Naive thymus-derived CD8-positive, alpha-beta T cell (primary cell): ENCODE data around the gene CD160. TPM values are rescaled to one million over a fixed set of nuclear protein-coding genes. Genes with fewer than 3 reads are reported as not detected.

Experiments
- ATAC-seq, 2 donors: fragments of 150-1000 bp; cut with Tn5 transposase in 1 of 2; sonication (Bioruptor Pico), chemical (Tn5 transposase) in 1 of 2; 1 replicate in 1 of 2; 2 replicates in 1 of 2; pipeline ENCODE4 v1.10.0; 2021; ENCODE audit warnings: mild to moderate bottlenecking in 2 of 2, moderate library complexity in 2 of 2
- POLR2A ChIA-PET: fragments of 350-600 bp; sonication (Branson Sonifier 250); formaldehyde crosslinking; loops from one replicate; lab custom pipeline; 2021; ENCODE audit warnings: antibody characterized with exemption; lab: Charles Lee
- DNase-seq, 10 donors: peaks; one replicate each; pipeline versions ENCODE4 v3.0.0 to v3.0.0-alpha.2; 2020 to 2022
- H3K27ac Mint-ChIP-seq, 10 donors: one replicate each; pipeline ENCODE4 v1.8.0; 2020 to 2022; ENCODE audit warnings: mild to moderate bottlenecking in 10 of 10, mixed read lengths in 10 of 10, moderate library complexity in 4 of 10, inconsistent platforms in 1 of 10
- H3K27me3 Mint-ChIP-seq, 5 donors: one replicate each; pipeline ENCODE4 v1.8.0; 2021 to 2022; ENCODE audit warnings: mixed read lengths in 5 of 5
- H3K36me3 Mint-ChIP-seq, 3 donors: one replicate each; pipeline ENCODE4 v1.8.0; 2020 to 2022; ENCODE audit warnings: mixed read lengths in 3 of 3, mild to moderate bottlenecking in 2 of 3, inconsistent platforms in 1 of 3
- H3K4me1 Mint-ChIP-seq, 4 donors: one replicate each; pipeline ENCODE4 v1.8.0; 2021 to 2022; ENCODE audit warnings: mixed read lengths in 4 of 4
- H3K4me3 Mint-ChIP-seq, 10 donors: one replicate each; pipeline ENCODE4 v1.8.0; 2020 to 2022; ENCODE audit warnings: mild to moderate bottlenecking in 10 of 10, mixed read lengths in 10 of 10, moderate library complexity in 6 of 10, inconsistent platforms in 1 of 10
- H3K9me3 Mint-ChIP-seq, 9 donors: one replicate each; pipeline ENCODE4 v1.8.0; 2020 to 2022; ENCODE audit warnings: mixed read lengths in 9 of 9, mild to moderate bottlenecking in 3 of 9, inconsistent platforms in 1 of 9, moderate library complexity in 1 of 9
- polyA plus RNA-seq, 3 donors: library from polyadenylated mRNA; unstranded; fragments of 300-500 nt; fragmentation: Illumina TruSeq; gene quantifications; one replicate each; pipeline ENCODE4 v1.2.3, GENCODE V29; 2021
- total RNA-seq, 8 experiments: library from RNA in 2 of 8; stranded (reverse) in 2 of 8; gene quantifications; one replicate each; pipeline ENCODE4 v1.2.3 and lab custom pipeline; 2021 to 2026

Gene CD160
- total and polyA plus RNA-seq, 5 experiments from 2014 or later = 1.7 to 117 (median 2.4) TPM; not detected in 2

DNA sequence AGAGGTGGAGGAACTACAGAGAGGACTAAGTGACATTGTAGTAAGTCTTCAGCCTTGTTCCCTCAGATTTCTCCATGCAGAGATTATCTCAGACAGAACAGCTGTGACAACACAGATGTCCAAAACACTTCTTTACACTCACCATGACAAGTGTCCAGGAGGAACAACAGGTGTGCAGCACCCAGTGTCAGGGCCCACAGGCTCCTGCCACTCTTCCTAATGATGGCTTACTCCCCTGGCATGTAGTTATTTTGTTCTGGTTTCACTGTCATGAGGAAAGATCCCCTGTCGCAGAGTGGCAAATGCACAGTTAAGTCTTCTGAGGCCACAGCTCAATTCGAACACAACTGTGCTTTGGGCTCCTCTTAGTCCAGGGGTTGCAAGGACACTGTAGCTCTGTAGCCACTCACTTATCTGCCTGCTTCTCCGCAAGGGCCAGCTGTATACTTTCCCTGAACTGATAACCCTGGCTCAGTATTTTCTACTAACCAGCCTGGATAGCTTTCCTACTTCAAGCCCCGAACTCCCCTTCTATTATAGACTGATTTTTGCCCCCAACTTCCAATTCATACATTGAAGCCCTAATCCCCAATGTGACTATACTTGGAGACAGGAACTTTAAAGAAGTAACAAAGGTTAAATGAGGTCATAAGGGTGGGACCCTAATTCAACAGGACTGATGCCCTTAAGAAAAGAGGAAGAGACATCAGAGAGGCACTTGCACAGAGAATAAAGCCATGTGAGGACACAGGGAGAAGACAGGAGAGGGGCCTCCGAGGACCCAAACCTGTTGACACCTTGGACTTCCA is 23.3 kb upstream of the CD160 start:
- Mint-ChIP-seq H3K4me3 (no peak overlapping the region), H3K36me3 (no peaks in the 10 kb centered on the region), H3K9me3 (no peaks in the 10 kb centered on the region), H3K4me1 (peaks cover 2 to 22% (median 7%) of the 10 kb centered on the region in 4 donors), H3K27me3 (no peaks in the 10 kb centered on the region), H3K27ac (peak overlapping the region in 1 of 10 donors; percentile 35)
- POLR2A ChIA-PET = no interaction called here
- ATAC-seq (no peak), DNase-seq (no peak)

DNA sequence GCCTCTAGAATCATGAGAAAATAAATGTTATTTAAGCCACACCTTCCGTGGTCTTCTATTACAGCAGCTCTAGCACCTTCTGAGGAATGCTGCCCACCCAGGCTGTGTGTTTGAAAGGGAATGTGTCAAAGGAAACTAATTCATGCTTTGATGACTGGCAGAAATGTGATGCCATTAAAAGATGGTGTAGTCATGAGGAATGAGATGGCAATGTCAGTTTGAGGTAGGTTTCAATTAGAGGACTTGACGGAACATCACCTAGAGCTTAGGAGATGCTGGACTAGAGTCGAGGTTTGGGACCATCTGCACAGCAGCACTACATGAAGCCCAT is 22.7 kb upstream of the CD160 start:
- POLR2A ChIA-PET = no interaction called here
- Mint-ChIP-seq H3K4me1 (peaks cover 0 to 17% (median 5%) of the 10 kb centered on the region in 4 donors), H3K9me3 (no peaks in the 10 kb centered on the region), H3K27me3 (no peaks in the 10 kb centered on the region), H3K4me3 (no peak overlapping the region), H3K27ac (peak overlapping the region in 2 of 10 donors; percentile 10 to 46), H3K36me3 (no peaks in the 10 kb centered on the region)
- ATAC-seq = no peak
- no peak for DNase-seq

DNA sequence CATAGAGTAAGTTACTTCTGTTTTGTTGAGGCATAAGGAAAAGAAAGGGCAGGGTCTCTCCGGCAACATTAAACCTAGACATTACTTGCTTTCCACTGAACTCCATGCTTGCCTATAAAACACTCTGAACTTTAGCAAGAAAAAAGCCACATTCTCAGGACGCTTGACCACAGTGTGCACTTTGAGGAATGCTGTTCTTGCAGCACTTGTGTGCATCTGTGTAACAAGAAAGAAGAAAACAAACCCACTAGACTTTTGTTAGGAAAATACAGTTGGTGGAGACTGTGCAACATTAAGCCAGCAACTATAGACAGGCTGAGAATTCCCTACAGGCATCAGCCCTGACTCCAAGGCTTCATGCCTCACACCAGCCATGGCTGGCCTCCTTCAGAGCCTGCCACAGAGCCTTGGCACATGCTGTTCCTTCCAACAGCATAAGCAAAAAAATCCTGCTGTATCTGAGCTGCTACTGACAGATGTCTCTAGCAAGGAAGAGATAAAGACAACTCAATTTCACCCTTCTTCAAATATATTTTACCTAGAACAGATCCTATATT is 17.9 kb upstream of the CD160 start:
- DNase-seq (no peak), ATAC-seq (no peak)
- no peaks in the 10 kb centered on the region for H3K9me3 Mint-ChIP-seq
- H3K27me3 Mint-ChIP-seq = peaks cover 0 to 2% (median 0%) of the 10 kb centered on the region in 5 donors
- POLR2A ChIA-PET = no interaction called here
- H3K4me1 Mint-ChIP-seq = peaks cover 0 to 5% (median 0%) of the 10 kb centered on the region in 4 donors
- H3K36me3 Mint-ChIP-seq = no peaks in the 10 kb centered on the region
- H3K4me3 Mint-ChIP-seq = no peak overlapping the region
- H3K27ac Mint-ChIP-seq = no peak overlapping the region

DNA sequence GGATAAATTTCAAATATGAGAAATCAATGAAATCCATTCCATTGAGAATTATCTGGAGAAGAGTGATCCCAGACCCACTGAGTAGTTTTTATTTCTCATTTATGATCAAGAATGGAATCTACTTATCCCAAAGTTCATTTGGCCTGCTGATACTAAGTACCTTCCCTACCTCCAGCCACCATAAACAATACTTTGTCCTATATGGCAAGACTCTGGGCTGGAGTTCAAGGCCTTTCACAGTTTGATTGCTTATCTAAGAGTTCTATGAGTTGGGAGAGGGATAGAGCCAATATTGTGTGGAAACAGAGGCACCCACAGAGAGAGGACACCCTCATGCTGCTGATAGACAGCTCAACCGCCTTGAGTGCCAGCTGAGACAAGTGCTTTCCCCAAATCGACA is 17.2 kb upstream of the CD160 start:
- no peak overlapping the region for H3K4me3 Mint-ChIP-seq
- no peak overlapping the region for H3K27ac Mint-ChIP-seq
- POLR2A ChIA-PET = no interaction called here
- no peaks in the 10 kb centered on the region for H3K36me3 Mint-ChIP-seq
- H3K27me3 Mint-ChIP-seq = peaks cover 0 to 2% (median 0%) of the 10 kb centered on the region in 5 donors
- no peak for ATAC-seq
- H3K9me3 Mint-ChIP-seq = no peaks in the 10 kb centered on the region
- DNase-seq = no peak
- peaks cover 0 to 2% (median 0%) of the 10 kb centered on the region in 4 donors for H3K4me1 Mint-ChIP-seq

DNA sequence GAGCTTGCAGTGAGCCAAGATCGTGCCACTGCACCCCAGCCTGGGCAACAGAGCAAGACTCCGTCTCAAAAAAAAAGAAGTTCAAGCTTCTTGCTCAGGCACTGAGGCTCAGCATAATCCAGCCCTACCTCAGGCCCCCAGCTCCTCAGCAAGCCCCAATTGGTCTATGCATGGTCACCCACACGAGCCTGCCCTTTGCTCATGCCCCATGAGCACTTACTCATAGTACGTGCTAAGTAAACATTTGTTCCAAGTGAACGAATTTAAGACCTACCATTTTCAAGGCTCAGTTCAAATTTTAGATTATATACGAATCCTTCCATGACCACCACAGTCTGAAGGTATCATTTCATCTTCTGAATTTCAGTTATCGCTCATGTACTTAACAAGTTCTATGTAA is 16.5 kb upstream of the CD160 start:
- Mint-ChIP-seq H3K36me3 (no peaks in the 10 kb centered on the region), H3K4me1 (no peaks in the 10 kb centered on the region), H3K27ac (no peak overlapping the region), H3K27me3 (peaks cover 0 to 2% (median 0%) of the 10 kb centered on the region in 5 donors), H3K9me3 (no peaks in the 10 kb centered on the region), H3K4me3 (no peak overlapping the region)
- ATAC-seq (no peak), DNase-seq (no peak)
- POLR2A ChIA-PET = no interaction called here

DNA sequence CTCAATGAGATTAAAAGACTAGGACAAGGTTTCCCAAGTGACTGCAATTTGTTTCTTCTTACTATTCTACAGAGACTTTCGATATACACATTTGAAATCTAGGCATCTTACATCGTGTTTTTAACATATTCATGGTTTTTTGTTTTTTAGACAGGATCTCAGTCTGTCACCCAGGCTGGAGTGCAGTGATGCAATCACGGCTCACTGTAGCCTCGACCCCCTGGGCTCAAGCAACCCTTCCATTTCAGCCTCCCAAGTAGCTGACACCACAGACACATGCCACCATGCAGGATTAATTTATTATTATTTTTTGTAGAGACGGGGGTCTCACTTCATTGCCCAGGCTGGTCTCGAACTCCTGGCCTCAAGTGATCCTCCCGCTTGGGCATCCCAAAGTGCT is 13.7 kb upstream of the CD160 start:
- Mint-ChIP-seq H3K4me1 (peaks cover 0 to 5% (median under 1%) of the 10 kb centered on the region in 4 donors), H3K36me3 (no peaks in the 10 kb centered on the region), H3K4me3 (no peak overlapping the region), H3K27me3 (peaks cover 0 to 3% (median 0%) of the 10 kb centered on the region in 5 donors), H3K9me3 (no peaks in the 10 kb centered on the region), H3K27ac (no peak overlapping the region)
- POLR2A ChIA-PET = no interaction called here
- DNase-seq (no peak), ATAC-seq (no peak)

DNA sequence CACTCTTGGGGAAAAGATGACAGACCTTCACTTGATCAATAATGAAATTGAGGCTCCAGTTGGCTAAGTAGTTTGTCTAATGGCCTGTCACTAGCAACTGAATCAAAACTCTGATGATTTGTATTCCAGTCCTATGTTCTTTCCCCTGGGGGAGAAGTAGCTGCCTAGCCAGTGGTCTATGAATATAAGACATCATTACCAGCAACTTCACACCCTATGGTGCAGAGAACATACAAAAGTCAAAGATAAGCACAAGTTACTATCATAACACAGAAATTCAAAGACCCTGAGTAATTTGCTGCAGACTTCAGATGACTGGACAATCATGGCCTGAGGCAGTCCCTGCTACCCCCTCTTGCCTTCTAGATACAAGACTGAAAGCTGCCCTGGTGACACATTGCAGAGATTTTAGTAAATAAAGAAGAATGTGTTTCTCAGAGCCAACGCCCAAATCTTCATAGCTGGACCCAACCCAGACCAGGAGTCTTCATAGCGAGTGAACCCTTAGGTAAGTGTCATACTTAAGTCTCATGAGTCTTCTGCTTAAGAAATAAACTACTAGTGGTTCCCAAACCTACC is 13.1 kb upstream of the CD160 start:
- Mint-ChIP-seq H3K4me3 (no peak overlapping the region), H3K9me3 (no peaks in the 10 kb centered on the region), H3K36me3 (no peaks in the 10 kb centered on the region), H3K27me3 (peaks cover 0 to 3% (median 0%) of the 10 kb centered on the region in 5 donors), H3K4me1 (peaks cover 0 to 5% (median under 1%) of the 10 kb centered on the region in 4 donors), H3K27ac (peak overlapping the region in 1 of 10 donors; percentile 37)
- ATAC-seq = no peak
- DNase-seq = no peak
- POLR2A ChIA-PET = no interaction called here

DNA sequence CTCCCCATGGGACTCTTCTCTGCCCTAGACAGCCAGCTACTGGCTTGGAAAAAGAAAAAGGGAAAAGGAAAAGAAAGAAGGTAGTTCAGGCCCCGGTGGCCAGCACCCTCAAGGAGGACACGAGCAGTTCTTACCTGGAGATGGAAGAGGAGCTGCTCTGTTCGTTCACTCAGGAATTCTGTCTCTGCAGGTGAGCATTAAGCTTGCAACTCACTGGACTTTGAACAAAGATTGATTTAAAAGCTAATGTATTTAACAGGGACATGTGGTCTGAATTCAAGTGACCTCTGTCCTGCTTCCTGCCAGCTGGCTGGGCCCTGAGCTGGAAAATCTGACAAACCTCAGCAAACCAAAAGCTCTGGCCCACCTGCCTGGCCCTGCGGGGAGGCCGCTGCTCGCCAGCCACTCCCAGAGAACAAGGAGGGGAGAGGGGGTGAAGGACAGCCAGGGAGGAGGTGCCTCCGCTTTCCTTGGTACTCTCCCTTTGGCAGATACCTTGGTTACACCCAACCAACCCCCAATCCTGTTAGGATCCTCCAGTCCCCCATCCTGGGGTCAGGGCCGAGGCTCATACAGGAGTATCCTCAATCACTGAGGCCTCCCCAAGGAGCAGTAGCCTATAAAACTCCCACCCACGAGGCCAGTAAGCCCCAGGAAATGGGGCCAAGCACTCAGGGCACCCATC is 12.0 kb upstream of the CD160 start, which contains the start of gene PDZK1:
Gene PDZK1 (minus strand): TSS at position 186 of the 685 bp plus-strand sequence. CDS start 19,347 bp downstream, outside the sequence.
- Mint-ChIP-seq H3K27me3 (peaks cover 0 to 3% (median 0%) of the 10 kb centered on the region in 5 donors), H3K4me1 (peaks cover 0 to 5% (median under 1%) of the 10 kb centered on the region in 4 donors), H3K9me3 (no peaks in the 10 kb centered on the region), H3K4me3 (no peak within 1 kb of the TSS), H3K27ac (peak within 1 kb of the TSS in 1 of 10 donors; percentile 67), H3K36me3 (no peaks in the 10 kb centered on the region)
- no peak for ATAC-seq
- POLR2A ChIA-PET = no interaction called here
- DNase-seq = no peak

DNA sequence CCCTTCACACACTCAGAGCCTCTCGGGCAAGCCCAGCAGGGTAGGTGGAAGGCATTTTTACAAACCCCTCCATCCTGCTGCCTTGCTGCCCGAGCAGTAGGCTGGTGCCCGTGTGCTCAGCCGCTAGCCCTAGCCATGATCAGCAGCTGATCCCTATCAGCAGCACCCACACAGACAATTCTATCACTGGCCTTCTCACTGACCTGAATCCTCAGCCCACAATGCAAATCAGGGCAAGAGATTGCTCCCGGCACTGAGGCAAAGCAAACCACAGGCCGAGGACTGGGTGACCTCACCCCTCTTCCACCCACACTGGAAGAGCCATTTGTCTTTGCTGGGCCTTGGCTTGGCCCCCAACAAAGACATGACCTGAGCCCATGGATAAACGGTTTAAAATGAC is 11.2 kb upstream of the CD160 start:
- POLR2A ChIA-PET = no interaction called here
- DNase-seq (no peak), ATAC-seq (no peak)
- Mint-ChIP-seq H3K27ac (peak overlapping the region in 1 of 10 donors; percentile 67), H3K36me3 (no peaks in the 10 kb centered on the region), H3K9me3 (no peaks in the 10 kb centered on the region), H3K4me1 (peaks cover 0 to 5% (median under 1%) of the 10 kb centered on the region in 4 donors), H3K27me3 (peaks cover 0 to 3% (median 0%) of the 10 kb centered on the region in 5 donors), H3K4me3 (no peak overlapping the region)

DNA sequence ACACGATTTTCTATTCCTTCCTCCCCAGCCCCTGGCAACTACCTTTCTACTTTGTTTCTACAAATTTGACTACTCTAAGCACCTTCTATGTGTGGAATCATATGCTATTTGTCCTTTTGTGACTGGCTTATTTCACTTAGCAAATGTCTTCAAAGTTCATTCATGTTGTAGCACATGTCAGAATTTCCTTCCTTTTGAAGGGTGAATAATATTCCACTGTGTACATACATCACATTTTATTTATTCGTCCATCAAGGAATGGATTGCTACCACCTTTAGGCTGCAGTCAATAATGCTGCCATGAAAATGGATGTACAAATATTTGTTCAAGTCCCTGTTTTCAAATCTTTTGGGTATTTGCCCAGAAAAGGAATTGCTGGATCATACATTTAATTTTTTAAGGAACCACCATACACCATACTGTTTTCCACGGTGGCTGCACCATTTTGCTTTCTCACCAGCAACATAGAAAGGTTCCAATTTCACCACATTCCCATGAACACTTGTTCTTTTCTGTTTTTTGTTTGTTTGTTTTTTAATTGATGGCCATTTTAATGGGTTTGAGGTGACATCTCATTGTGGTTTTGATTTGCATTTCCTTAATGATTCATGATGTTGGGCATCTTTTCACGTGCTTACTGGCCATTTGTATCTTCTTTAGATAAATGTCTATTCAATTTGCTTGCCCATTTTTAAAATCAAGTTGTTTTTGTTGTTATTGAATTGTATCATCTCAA is 8.8 kb upstream of the CD160 start:
- no peak overlapping the region for H3K4me3 Mint-ChIP-seq
- POLR2A ChIA-PET = no interaction called here
- ATAC-seq = no peak
- H3K27me3 Mint-ChIP-seq = peaks cover 0 to 3% (median 0%) of the 10 kb centered on the region in 5 donors
- H3K4me1 Mint-ChIP-seq = peaks cover 0 to 5% (median under 1%) of the 10 kb centered on the region in 4 donors
- peak overlapping the region in 1 of 10 donors; percentile 8 for H3K27ac Mint-ChIP-seq
- H3K36me3 Mint-ChIP-seq = no peaks in the 10 kb centered on the region
- no peak for DNase-seq
- no peaks in the 10 kb centered on the region for H3K9me3 Mint-ChIP-seq

DNA sequence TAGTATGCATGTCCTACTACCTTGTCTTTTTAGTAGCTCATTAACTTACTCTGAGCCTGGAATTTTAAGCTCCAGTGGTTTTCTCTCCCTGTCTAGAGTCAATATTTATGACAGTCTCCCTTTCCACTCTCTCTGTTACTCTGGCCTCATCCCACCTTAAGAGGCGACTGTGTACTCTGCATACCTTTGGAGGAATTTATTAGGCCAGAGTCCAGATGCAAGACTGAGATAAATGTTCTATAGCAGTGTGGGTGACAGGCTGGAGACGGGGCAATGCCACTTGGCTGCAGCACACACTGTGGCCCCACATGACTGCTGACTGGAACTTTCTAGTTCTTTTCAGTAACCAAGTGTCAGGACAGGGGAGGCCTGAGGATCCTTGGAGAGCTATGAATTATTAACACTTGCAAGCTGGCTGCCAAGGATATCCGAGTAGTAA is 8.1 kb upstream of the CD160 start:
- Mint-ChIP-seq H3K36me3 (no peaks in the 10 kb centered on the region), H3K27me3 (peaks cover 0 to 3% (median 0%) of the 10 kb centered on the region in 5 donors), H3K4me1 (peaks cover 0 to 6% (median under 1%) of the 10 kb centered on the region in 4 donors), H3K27ac (no peak overlapping the region), H3K9me3 (no peaks in the 10 kb centered on the region), H3K4me3 (no peak overlapping the region)
- ATAC-seq (no peak), DNase-seq (no peak)
- POLR2A ChIA-PET = no interaction called here

DNA sequence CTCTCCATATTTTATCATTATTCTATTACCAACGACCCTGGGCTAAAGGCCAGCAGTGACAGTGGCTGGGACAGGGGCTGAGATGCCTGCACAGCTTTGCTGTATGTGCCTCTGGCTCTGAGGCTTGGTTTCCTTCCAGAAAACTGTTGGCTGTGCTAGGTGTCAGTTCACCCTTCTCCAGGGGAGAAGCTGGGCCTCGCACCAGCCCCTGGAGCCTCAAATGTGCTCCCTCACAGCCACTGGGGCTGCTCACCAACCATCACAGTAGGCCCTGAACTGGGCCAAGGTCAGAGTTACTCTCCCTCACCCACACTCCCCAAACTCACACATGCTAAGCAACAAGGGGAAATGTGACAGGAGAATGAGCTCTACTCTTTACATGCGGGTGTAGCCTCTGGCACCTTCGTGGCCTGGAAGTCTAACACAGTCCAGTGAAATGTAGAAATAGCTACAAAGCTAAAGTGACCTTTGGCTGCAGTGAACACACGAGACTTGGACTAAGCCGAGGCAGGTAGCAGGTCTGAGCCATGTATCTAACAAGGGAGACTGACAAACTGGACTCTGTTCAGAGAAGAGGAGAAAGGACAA is 4.7 kb upstream of the CD160 start:
- Mint-ChIP-seq H3K27me3 (no peaks in the 10 kb centered on the region), H3K9me3 (no peaks in the 10 kb centered on the region), H3K36me3 (no peaks in the 10 kb centered on the region), H3K27ac (peak overlapping the region in 5 of 10 donors; percentile 3 to 52 (median 29)), H3K4me3 (no peak overlapping the region), H3K4me1 (peaks cover 0 to 20% (median 5%) of the 10 kb centered on the region in 4 donors)
- no peak for DNase-seq
- POLR2A ChIA-PET = interaction anchor here (0.7 kb wide), 1 partner anchor 35 kb away, joined by 9 read pairs; no protein-coding TSS in a partner anchor
- ATAC-seq = no peak
